Heart left ventricle (tissue), 13 donors: ENCODE measurements around the gene ELK3.

Source experiments
- CTCF ChIP-seq, 12 donors: fragments of 200-600 bp; sonication (generic) in 4 of 12; IDR thresholded peaks; one replicate each; pipeline versions ENCODE4 v1.5.0 to v1.8.0; 2018 to 2022; ENCODE audit warnings: antibody characterized with exemption in 12 of 12, mild to moderate bottlenecking in 5 of 12
- POLR2A ChIP-seq, 2 donors: fragments of 450-650 bp; IDR thresholded peaks; one replicate each; pipeline ENCODE4 v1.6.1; 2017; ENCODE audit warnings: antibody characterized with exemption in 2 of 2, mild to moderate bottlenecking in 2 of 2, moderate library complexity in 2 of 2
- donor health status: ischemic (EF 13 %, LVEDD 7.1; RV severe dilation, severe dysfunction).
- donor health status: DM: no; HTN: yes; CAD: no.
- donor health status: DM: no; HTN: no; CAD: no.
- donor health status: ischemic (EF 25% LVEDD 6.9; RV normal size, moderate dysfunction).
- donor health status: ischemic (EF 25% LVEDD 5.7; RV mildly dilated, moderate dysfunction).
- donor health status: ischemic (EF 35%, LVEDD 5.7; RV mildly dilated, moderate dysfunction).
- donor health status: nonischemic (EF 11% LVEDD 7.7; RV severe dilation, severe dysfunction).
- donor health status: DM: yes; HTN: yes; CAD: no.
- donor health status: PGD.
- donor health status: ischemic (EF 29% LVEDD 5.4; RV normal size, mild dysfunction).
- donor health status: nonischemic (EF 23%, LVEDD 6.1; RV moderate dilation, normal function).

GRCh38 chr12:96187956-96188355 is 6.2 kb upstream of the ELK3 start:
- TF ChIP-seq POLR2A (IDR thresholded peaks at IDR 0.05) (no peak), CTCF (IDR thresholded peaks at IDR 0.05) (no peak)
